Non-pigmented ciliary epithelial cell (primary cell): ENCODE data around the gene BCAP31.
"Not testable (repeated sequence)": the region's sequence is repeated elsewhere in the genome, so short reads cannot be mapped to it uniquely, and the experiment has no call there.

Experiments used
- DNase-seq: peaks from one replicate; pipeline ENCODE4 v3.0.0-alpha.2; 2010; ENCODE audit warnings: low read depth

Gene BCAP31

GRCh38 chrX:153693216-153694086 is 30.7 kb downstream of the BCAP31 start:
- DNase-seq, result no peak

DNA sequence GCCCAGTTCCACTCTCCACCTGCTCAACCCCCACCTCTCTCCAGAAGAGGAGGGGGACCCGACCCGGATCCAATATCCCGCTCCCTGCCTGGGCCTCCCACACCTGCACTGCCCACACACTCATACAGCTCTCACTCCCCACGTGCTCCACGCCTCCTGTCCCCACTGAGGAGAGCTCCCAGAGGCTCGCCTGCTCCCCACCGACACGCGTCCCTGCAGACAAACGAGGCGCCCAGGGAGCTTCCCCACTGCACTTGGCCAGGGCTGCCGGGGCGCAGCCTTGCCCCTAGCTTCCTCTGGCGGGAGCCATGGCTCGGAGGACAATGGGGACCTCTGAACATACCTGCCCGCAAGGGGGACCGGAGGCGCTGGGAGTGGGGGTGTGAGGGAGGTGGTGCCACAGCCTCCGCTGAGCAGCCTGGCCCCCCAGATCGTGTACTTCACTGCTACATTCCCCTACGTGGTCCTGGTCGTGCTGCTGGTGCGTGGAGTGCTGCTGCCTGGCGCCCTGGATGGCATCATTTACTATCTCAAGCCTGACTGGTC is 31.5 kb downstream of the BCAP31 start:
- no peak for DNase-seq

GRCh38 chrX:153692003-153692402 is 32.2 kb downstream of the BCAP31 start:
- DNase-seq, result no peak

DNA sequence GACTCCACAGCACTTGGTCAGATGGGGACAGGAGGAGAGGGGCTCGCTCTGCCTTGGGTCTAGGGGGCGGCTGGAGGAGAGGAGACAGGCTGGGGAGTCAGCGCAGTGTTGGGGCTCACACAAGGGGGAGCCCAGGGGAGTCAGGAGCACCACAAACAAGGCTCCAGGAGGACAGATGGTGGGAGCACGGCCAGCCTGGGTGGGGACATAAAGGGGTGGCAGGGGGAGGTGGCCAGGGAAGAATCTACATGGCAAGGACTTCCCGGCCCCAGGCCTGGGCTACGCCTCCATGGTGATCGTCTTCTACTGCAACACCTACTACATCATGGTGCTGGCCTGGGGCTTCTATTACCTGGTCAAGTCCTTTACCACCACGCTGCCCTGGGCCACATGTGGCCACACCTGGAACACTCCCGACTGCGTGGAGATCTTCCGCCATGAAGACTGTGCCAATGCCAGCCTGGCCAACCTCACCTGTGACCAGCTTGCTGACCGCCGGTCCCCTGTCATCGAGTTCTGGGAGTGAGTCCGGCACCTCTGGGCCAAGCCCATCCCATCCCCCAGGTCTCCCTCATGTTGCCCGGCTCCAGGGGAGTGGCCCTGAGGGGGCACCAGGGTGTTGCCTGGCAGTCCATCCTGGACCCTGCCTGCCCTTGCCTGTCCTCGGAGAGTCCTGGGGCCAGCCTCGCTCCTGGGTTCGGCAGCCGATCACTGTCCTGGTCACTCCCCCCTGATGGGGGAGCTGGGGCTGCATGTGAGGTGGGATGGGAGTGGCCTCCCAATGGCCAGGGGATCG is 33.0 kb downstream of the BCAP31 start:
- DNase-seq, result not testable (repeated sequence)

DNA sequence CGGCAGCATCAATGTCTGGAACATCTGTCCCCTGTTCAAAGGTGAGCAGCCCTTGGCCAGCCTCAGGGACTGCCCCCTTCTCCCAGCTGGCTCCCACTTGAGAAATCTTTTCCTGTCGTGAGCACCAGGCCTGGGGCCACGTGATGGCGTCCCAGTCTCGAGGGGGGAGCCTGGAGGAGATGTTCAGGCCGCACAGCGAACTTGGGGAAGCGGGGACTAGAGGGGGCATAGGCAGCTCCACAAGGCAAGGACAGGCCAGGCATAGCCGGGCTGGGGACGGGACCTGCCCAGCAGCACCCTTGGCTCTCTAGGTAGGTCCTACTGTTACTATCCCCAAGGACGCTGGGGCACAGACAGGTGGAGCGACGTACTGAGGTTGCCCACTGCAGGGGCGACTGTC is 33.7 kb downstream of the BCAP31 start:
- DNase-seq, result no peak

GRCh38 chrX:153689654-153690465 is 34.3 kb downstream of the BCAP31 start:
- no peak for DNase-seq

GRCh38 chrX:153688911-153689590 is 35.1 kb downstream of the BCAP31 start:
- DNase-seq, result no peak

DNA sequence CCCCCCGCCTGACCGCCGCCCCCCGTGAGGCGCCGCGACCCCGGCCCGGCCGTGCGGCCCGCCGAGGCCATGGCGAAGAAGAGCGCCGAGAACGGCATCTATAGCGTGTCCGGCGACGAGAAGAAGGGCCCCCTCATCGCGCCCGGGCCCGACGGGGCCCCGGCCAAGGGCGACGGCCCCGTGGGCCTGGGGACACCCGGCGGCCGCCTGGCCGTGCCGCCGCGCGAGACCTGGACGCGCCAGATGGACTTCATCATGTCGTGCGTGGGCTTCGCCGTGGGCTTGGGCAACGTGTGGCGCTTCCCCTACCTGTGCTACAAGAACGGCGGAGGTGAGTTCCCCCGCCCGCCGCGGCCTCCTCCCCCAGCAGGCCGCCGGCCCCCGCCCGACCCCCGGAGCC is 35.7 kb downstream of the BCAP31 start:
- no peak for DNase-seq

DNA sequence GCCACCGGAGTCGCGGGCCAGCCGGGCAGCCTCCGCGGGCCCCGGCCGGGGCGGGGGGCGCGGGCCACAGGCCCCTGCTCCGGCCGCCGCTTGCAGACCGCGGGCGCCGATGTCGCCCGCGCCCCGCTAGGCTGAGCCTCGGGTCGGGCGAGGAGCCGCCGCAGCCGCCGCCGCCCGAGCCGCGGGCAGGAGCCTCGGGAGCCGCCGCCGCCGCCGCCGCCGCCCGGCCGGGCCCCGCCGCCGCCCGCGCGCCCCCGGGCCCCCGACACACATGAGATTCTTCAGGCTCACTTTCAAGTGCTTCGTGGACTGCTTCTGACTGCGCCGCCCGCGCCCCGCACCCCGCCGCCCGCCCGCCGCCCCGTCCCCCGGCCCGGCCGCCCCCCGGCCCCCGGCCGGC is 36.1 kb downstream of the BCAP31 start:
- DNase-seq, result no peak

DNA sequence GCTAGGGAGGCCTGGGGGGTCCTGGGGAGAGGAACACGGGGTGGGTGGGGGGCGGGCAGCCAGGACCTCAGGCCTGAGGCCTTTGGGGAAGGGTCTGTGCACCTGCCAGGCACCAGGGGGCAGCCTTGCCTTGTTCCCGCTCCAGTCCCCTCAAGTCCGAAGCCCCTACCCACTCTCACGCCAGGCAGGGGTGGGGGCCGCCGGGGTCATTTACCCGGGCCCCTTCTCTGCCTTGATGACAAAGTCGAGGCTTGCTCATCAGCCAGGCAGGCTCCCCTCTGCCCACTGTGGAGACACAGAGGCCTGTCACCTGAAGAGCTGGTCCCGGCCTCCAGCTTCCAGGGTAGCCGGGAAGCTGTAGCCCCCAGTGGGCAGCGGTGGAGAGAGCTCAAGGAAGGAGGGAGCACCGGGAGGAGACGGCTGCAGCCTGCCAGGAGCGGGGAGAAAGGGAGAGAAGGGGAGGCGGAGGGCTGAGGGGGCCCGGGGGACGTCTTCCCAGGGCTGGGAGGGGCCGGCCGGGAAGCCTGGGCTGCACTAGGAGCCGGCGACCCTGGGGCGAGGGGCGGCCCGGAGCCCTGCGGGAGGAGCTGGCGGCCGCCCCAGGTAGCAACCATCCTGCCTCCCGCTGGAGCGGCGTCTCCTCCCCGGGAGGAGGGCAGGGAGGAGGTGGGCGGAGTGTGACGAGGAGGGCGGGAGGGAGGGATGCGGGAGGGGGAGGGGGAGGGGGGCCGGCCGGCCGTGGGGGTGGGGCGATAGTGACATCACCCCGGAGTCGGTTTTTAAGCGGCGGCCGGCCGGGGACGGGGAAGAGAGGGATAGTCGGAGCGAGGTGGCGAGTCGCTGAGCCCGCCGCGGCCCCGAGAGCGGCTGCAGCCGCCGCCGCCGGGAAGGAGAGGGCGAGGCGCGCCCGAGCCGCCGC is 36.8 kb downstream of the BCAP31 start, which contains the start of gene SLC6A8:
SLC6A8 (plus strand) TSS at position 806 of the 919 bp plus-strand sequence. CDS start 649 bp downstream, outside the sequence.
- no peak for DNase-seq

DNA sequence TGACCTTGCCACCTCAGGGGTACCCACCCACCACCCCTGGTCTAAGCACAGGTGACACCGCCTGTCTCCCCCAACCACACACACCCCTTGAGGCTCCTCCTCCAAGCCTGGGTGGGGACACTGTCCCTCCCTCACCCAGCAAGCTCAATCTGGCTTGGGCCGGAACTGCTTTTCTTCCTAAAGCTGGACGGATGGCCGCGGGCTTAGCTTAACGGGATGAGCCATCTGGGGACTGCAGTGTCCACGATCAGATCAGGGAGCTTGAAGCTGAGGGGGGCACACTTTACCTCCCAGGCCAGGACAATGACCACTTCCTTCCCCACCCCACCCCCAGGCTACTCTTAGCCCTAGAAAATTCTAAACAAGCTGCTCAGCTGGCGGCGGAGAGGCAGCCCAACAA is 37.5 kb downstream of the BCAP31 start:
- no peak for DNase-seq

GRCh38 chrX:153685751-153686696 is 38.2 kb downstream of the BCAP31 start:
- DNase-seq, result no peak

- DNase-seq, result no peak
Measured at GRCh38 chrX:153685156-153685536, 39.0 kb downstream of the BCAP31 start.

GRCh38 chrX:153684467-153685155 is 39.6 kb downstream of the BCAP31 start:
- DNase-seq, result no peak

- DNase-seq, result not testable (repeated sequence)
Measured at GRCh38 chrX:153683486-153683885, 40.7 kb downstream of the BCAP31 start.

GRCh38 chrX:153681175-153681574 is 43.0 kb downstream of the BCAP31 start:
- DNase-seq, result no peak

DNA sequence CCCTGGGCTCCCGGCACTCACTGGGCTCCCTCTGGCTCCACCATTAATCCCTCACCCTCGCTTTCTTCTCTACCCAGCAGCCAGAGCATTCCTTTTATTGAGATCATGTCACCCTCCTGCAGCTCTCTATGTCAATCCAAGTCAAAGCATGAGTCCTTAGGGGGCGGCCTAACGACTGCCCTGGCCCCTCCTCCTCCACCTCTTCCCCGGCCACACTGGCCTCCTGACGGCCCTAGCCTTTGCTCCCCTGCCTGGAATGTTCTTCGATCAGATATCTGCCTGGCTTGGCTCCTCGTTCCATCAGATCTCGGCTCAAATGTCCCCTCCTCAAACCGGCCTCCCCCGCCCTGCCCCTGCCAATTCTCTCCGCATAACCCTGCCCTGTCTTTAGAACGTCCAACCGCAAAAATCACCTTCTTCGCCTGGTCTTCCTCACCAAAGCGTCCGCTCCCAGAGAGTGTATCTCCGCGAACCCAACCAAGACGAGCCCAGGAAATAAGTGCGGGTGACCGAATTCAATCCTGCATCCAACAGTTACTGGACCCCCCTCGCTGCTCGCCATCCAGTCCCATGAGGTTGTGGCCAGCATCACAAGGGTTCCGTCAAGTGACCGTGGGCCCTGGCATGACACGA is 49.9 kb downstream of the BCAP31 start:
- DNase-seq, result no peak
